CD8-positive, alpha-beta memory T cell (primary cell): ENCODE measurements around the gene ITPR3. TPM values are rescaled to one million over a fixed set of nuclear protein-coding genes. Genes with fewer than 3 reads are reported as not detected.
A peak's percentile ranks its signal among the peaks of the same experiment; 100 is the strongest.

Source experiments
- CTCF ChIA-PET: fragments of 350-600 bp; sonication (Branson Sonifier 250); formaldehyde crosslinking; loops from one replicate; lab custom pipeline; 2021; ENCODE audit warnings: antibody characterized with exemption; lab: Charles Lee
- POLR2A ChIA-PET: fragments of 350-600 bp; sonication (Branson Sonifier 250); formaldehyde crosslinking; loops from one replicate; lab custom pipeline; 2021; ENCODE audit warnings: antibody characterized with exemption; lab: Charles Lee
- DNase-seq, 5 donors: peaks; one replicate each; pipeline versions ENCODE4 v3.0.0 to v3.0.0-alpha.2; 2020 to 2022; ENCODE audit warnings: mixed read lengths in 1 of 5
- H3K27ac ChIP-seq: one replicate; pipeline ENCODE4 v1.7.0; 2013; ENCODE audit warnings: low read depth, mild to moderate bottlenecking, low read length, moderate library complexity
- H3K27me3 ChIP-seq: 2 replicates; pipeline ENCODE4 v1.7.0; 2013; ENCODE audit warnings: low read length, mild to moderate bottlenecking; ENCODE audit not compliant: insufficient read depth, poor library complexity, severe bottlenecking
- H3K36me3 ChIP-seq: 2 replicates; pipeline ENCODE4 v1.7.0; 2013; ENCODE audit warnings: mild to moderate bottlenecking, low read length, moderate library complexity; ENCODE audit not compliant: insufficient read depth
- H3K4me1 ChIP-seq: 2 replicates; pipeline ENCODE4 v1.7.0; 2013; ENCODE audit warnings: mild to moderate bottlenecking, low read length, moderate library complexity; ENCODE audit not compliant: insufficient read depth
- H3K4me3 ChIP-seq: 2 replicates; pipeline ENCODE4 v1.7.0; 2013; ENCODE audit warnings: mild to moderate bottlenecking, low read length
- H3K9me3 ChIP-seq: 2 replicates; pipeline ENCODE4 v1.7.0; 2013; ENCODE audit warnings: mild to moderate bottlenecking, low read length
- H3K27ac Mint-ChIP-seq, 8 donors: one replicate each; pipeline ENCODE4 v1.8.0; 2020 to 2021; ENCODE audit warnings: mixed read lengths in 8 of 8, mild to moderate bottlenecking in 6 of 8, inconsistent platforms in 3 of 8, moderate library complexity in 3 of 8
- H3K27me3 Mint-ChIP-seq, 2 donors: one replicate each; pipeline ENCODE4 v1.8.0; 2020 to 2021; ENCODE audit warnings: mixed read lengths in 2 of 2, mild to moderate bottlenecking in 1 of 2, moderate library complexity in 1 of 2
- H3K36me3 Mint-ChIP-seq, 3 donors: one replicate each; pipeline ENCODE4 v1.8.0; 2020 to 2021; ENCODE audit warnings: mixed read lengths in 3 of 3, inconsistent platforms in 1 of 3, mild to moderate bottlenecking in 1 of 3
- H3K4me1 Mint-ChIP-seq, 3 donors: one replicate each; pipeline ENCODE4 v1.8.0; 2020 to 2021; ENCODE audit warnings: mixed read lengths in 3 of 3, inconsistent platforms in 1 of 3, mild to moderate bottlenecking in 1 of 3
- H3K4me3 Mint-ChIP-seq, 7 donors: one replicate each; pipeline ENCODE4 v1.8.0; 2020 to 2021; ENCODE audit warnings: mixed read lengths in 7 of 7, mild to moderate bottlenecking in 6 of 7, moderate library complexity in 4 of 7, inconsistent platforms in 2 of 7
- H3K9me3 Mint-ChIP-seq, 5 donors: one replicate each; pipeline ENCODE4 v1.8.0; 2020 to 2022; ENCODE audit warnings: mixed read lengths in 5 of 5, mild to moderate bottlenecking in 3 of 5, moderate library complexity in 2 of 5, inconsistent platforms in 1 of 5
- polyA plus RNA-seq: library from polyadenylated mRNA; unstranded; fragments of 300-500 nt; fragmentation: Illumina TruSeq; gene quantifications from one replicate; pipeline ENCODE4 v1.2.3, GENCODE V29; 2021
- total RNA-seq, 2 experiments: library from RNA; stranded (reverse); gene quantifications; one replicate each; pipeline ENCODE4 v1.2.3, GENCODE V29; 2021

Gene ITPR3
- total and polyA plus RNA-seq, 3 experiments from 2014 or later = 7.9 to 43.3 (median 42.0) TPM

DNA sequence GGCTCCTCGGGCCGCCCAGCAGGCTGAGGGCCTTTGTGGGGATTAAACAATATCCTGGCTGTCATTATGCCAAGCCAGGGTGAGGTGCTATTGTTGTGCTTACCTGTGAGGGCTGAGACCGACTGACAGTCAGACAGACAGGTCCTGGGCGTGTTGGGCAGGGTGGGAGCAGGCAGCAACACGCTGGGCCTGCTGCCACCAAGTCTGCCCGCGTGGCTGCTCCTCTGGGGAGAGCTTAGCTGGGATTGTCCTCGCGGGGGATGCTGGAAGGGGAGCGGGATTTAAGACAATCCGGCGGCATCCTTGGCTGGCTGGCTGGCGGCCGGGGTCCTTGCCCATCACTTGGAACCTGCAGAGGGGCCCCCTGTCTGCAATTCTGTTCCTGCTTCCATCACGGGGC lies 20.0 kb downstream of the ITPR3 start:
- H3K36me3 Mint-ChIP-seq = peaks cover 0 to 55% (median 6%) of the 10 kb centered on the region in 3 donors
- DNase-seq = no peak
- peaks cover 45 to 60% (median 60%) of the 10 kb centered on the region in 3 donors for H3K4me1 Mint-ChIP-seq
- H3K36me3 ChIP-seq = no peaks in the 10 kb centered on the region
- no peak overlapping the region for H3K4me3 ChIP-seq
- peaks cover 0 to 1% of the 10 kb centered on the region in 2 donors for H3K27me3 Mint-ChIP-seq
- ChIA-PET CTCF (no interaction called here), POLR2A (no interaction called here)
- no peak overlapping the region for H3K4me3 Mint-ChIP-seq
- H3K9me3 Mint-ChIP-seq = no peaks in the 10 kb centered on the region
- H3K4me1 ChIP-seq = no peaks in the 10 kb centered on the region
- H3K27ac ChIP-seq = no peak overlapping the region
- no peaks in the 10 kb centered on the region for H3K27me3 ChIP-seq
- no peaks in the 10 kb centered on the region for H3K9me3 ChIP-seq
- peak overlapping the region in 3 of 8 donors; percentile 42 to 95 (median 88) for H3K27ac Mint-ChIP-seq

DNA sequence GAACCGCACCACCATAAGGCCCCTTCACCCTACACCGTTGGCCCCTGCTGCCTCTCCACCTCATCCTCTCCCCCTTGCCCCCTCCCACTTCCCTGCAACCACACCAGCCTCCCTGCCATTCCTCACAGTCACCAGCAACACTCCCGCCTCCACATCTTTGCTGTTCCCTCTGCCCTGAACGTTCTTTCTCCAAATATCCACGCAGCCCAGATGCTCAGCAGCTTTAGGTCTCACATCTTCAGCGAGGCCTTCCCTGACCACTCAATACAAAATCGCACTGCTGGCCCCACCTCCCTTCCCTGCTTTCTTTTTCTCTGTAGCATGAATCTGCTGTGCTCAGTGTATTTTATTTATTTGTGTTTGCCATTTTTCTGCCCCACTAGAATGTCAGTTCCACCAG lies 20.5 kb downstream of the ITPR3 start:
- Histone ChIP-seq H3K27me3 (no peaks in the 10 kb centered on the region), H3K36me3 (no peaks in the 10 kb centered on the region), H3K9me3 (no peaks in the 10 kb centered on the region), H3K27ac (no peak overlapping the region), H3K4me1 (no peaks in the 10 kb centered on the region), H3K4me3 (no peak overlapping the region)
- Mint-ChIP-seq H3K27ac (peak overlapping the region in 7 of 8 donors; percentile 61 to 95 (median 88)), H3K27me3 (peaks cover 0 to 1% of the 10 kb centered on the region in 2 donors), H3K36me3 (peaks cover 0 to 56% (median 4%) of the 10 kb centered on the region in 3 donors), H3K4me1 (peaks cover 45 to 59% (median 59%) of the 10 kb centered on the region in 3 donors), H3K9me3 (no peaks in the 10 kb centered on the region), H3K4me3 (no peak overlapping the region)
- ChIA-PET CTCF (no interaction called here), POLR2A (no interaction called here)
- no peak for DNase-seq

DNA sequence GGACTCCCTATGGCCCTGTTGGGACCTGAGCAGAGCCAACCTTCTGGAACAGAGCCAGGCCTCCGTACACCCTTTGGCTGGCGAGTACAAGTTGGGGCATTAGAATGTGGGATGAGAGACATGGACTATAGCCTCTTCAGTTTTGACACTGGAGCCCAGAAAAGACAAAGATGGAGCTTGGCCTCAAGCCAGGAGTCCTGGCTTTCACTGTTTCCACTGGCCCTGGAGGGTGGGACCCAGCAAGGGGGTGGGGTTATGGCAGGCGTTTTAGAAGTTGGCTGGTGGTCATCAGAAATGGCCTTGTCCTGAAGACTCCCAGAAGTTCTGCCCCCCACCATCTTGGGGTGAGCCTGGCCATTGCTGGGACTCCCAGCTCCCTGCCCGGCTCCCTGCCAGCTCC lies 21.8 kb downstream of the ITPR3 start:
- peak overlapping the region in 4 of 8 donors; percentile 77 to 93 (median 89) for H3K27ac Mint-ChIP-seq
- H3K9me3 Mint-ChIP-seq = no peaks in the 10 kb centered on the region
- Histone ChIP-seq H3K27me3 (no peaks in the 10 kb centered on the region), H3K9me3 (no peaks in the 10 kb centered on the region), H3K36me3 (peaks cover 9% of the 10 kb centered on the region), H3K4me1 (no peaks in the 10 kb centered on the region), H3K4me3 (no peak overlapping the region), H3K27ac (no peak overlapping the region)
- H3K36me3 Mint-ChIP-seq = peaks cover 0 to 62% (median 7%) of the 10 kb centered on the region in 3 donors
- peaks cover 44 to 58% (median 57%) of the 10 kb centered on the region in 3 donors for H3K4me1 Mint-ChIP-seq
- ChIA-PET CTCF (no interaction called here), POLR2A (no interaction called here)
- peaks cover 0 to 1% of the 10 kb centered on the region in 2 donors for H3K27me3 Mint-ChIP-seq
- peak overlapping the region in 1 of 7 donors; percentile 61 for H3K4me3 Mint-ChIP-seq
- no peak for DNase-seq

DNA sequence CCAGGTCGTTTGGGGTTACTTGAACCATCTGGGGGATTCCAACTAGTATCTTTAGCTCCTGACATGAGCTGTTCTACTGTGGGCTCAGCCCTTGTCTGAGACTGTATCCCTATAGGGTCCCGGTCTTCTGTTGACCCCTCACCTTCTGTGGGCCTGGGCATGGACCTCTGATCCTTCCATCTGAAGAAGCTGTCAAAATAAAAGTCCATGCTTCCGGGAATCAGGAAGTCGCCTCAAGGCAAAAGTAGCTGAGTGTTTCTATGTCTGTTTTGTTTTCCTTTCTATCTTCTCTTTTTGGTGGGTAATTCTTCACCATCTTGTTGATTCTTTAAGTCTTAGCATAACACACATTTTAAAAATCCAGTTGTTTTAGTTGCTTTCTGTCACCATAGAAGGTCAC lies 30.3 kb downstream of the ITPR3 start:
- no peaks in the 10 kb centered on the region for H3K9me3 ChIP-seq
- no peaks in the 10 kb centered on the region for H3K9me3 Mint-ChIP-seq
- H3K27ac ChIP-seq = no peak overlapping the region
- H3K4me3 Mint-ChIP-seq = no peak overlapping the region
- no peaks in the 10 kb centered on the region for H3K27me3 ChIP-seq
- H3K27ac Mint-ChIP-seq = peak overlapping the region in 2 of 8 donors; percentile 50 to 52
- no peaks in the 10 kb centered on the region for H3K27me3 Mint-ChIP-seq
- ChIA-PET POLR2A (interaction anchor here (0.7 kb wide), 1 partner anchor 10 kb away, joined by 9 read pairs; no protein-coding TSS in a partner anchor), CTCF (interaction anchor here (0.9 to 1.0 kb wide), 2 partner anchors 19 to 65 kb away, joined by 3 read pairs; no protein-coding TSS in a partner anchor)
- peaks cover 19% of the 10 kb centered on the region for H3K36me3 ChIP-seq
- H3K4me1 ChIP-seq = no peaks in the 10 kb centered on the region
- DNase-seq = no peak
- peaks cover 10 to 21% (median 20%) of the 10 kb centered on the region in 3 donors for H3K4me1 Mint-ChIP-seq
- no peak overlapping the region for H3K4me3 ChIP-seq
- peaks cover 0 to 60% (median 4%) of the 10 kb centered on the region in 3 donors for H3K36me3 Mint-ChIP-seq

DNA sequence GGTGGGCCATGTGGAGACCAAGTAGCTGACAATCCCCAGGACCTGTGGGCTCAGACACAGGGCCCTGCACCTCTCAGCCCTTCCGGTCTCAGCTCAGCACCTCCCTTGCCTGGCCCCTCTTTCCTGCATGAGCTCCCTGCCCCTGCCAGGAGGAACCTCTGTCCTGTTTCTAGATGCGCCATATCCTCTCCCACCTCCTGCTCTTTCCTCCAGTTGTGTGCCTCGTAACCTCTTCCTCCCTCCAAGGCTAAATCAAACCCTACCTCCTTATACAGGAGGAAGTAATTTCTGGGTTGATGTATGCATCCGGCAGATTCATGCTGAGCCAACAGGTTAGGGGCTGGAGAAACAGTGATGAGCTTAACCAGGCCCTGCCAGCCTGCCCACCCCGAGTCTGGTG lies 30.9 kb downstream of the ITPR3 start:
- no peak overlapping the region for H3K4me3 ChIP-seq
- no peaks in the 10 kb centered on the region for H3K9me3 ChIP-seq
- Mint-ChIP-seq H3K36me3 (peaks cover 0 to 62% (median 4%) of the 10 kb centered on the region in 3 donors), H3K27me3 (no peaks in the 10 kb centered on the region), H3K4me1 (peaks cover 8 to 19% (median 19%) of the 10 kb centered on the region in 3 donors), H3K9me3 (no peaks in the 10 kb centered on the region), H3K27ac (peak overlapping the region in 2 of 8 donors; percentile 14 to 80), H3K4me3 (no peak overlapping the region)
- H3K36me3 ChIP-seq = peaks cover 19% of the 10 kb centered on the region
- ChIA-PET CTCF (interaction anchor here (0.9 to 1.0 kb wide), 2 partner anchors 20 to 66 kb away, joined by 3 read pairs; no protein-coding TSS in a partner anchor), POLR2A (no interaction called here)
- DNase-seq = no peak
- H3K27me3 ChIP-seq = no peaks in the 10 kb centered on the region
- no peaks in the 10 kb centered on the region for H3K4me1 ChIP-seq
- no peak overlapping the region for H3K27ac ChIP-seq

DNA sequence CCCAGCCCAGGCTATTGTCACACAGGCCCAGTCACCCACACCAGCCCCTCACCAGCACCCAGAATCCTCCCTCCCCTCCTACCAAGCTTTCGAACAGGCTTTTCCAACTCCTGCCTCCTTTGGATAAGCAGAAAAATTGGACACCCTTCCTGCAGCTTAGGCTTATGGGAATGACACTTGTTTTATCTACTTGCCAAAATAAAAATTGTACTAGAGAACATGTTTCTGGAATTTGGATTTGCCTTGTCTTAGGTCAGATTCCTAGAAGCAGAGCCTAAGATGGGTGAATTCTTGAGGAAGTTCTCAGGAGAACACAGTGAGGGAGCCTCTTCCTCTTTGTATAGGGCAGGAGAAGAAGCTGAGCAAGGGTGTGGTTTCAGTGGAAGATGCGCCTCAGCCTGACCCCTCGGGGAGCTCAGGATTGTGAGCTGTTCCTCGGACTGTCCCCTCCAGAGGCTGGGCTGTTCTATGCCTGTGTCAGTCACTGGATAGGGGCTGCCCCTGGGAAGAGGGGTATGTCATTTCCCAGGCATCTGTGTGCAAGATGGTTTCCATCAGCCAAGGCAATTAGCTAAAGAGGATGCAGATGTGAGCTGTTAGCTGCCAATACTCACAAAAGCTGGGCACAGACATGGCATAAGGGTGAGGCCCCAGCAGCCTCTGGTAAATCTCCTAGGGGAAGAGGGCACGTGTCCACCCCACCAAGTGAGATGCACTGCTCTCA lies 33.9 kb downstream of the ITPR3 start:
- CTCF ChIA-PET = interaction anchor here (1.1 kb wide), 1 partner anchor 69 kb away, joined by 3 read pairs; no protein-coding TSS in a partner anchor
- POLR2A ChIA-PET = interaction anchor here (2.0 kb wide), 1 partner anchor 9 kb away, joined by 5 read pairs; no protein-coding TSS in a partner anchor
- DNase-seq = no peak
- Histone ChIP-seq H3K4me1 (no peaks in the 10 kb centered on the region), H3K9me3 (no peaks in the 10 kb centered on the region), H3K27ac (no peak overlapping the region), H3K4me3 (no peak overlapping the region), H3K36me3 (peaks cover 10% of the 10 kb centered on the region), H3K27me3 (no peaks in the 10 kb centered on the region)
- Mint-ChIP-seq H3K27ac (peak overlapping the region in 6 of 8 donors; percentile 30 to 76 (median 60)), H3K27me3 (no peaks in the 10 kb centered on the region), H3K36me3 (peaks cover 0 to 70% (median 1%) of the 10 kb centered on the region in 3 donors), H3K9me3 (no peaks in the 10 kb centered on the region), H3K4me3 (no peak overlapping the region), H3K4me1 (peaks cover 2 to 7% (median 4%) of the 10 kb centered on the region in 3 donors)

DNA sequence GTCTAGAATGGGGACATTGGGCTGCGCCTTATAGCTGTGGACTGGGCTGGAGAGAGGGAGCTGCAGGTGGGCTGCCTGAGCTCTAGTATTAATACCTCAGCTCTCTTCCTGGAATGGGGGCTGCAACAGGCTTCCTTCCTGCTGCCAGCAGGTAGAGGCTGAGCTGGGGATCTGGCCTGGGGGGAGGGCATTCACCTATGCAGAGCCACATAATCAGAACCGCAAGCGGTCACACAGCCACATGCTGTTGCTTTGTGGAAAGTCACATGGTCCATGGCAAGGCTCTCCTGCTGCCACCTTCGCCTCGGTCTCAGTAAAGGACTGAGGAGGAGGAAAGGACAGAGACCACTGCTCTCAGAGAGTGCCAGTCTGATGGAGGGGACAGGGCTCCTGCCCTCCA lies 35.7 kb downstream of the ITPR3 start:
- H3K27me3 ChIP-seq = no peaks in the 10 kb centered on the region
- peaks cover 4% of the 10 kb centered on the region for H3K36me3 ChIP-seq
- no peak overlapping the region for H3K4me3 ChIP-seq
- H3K9me3 ChIP-seq = no peaks in the 10 kb centered on the region
- POLR2A ChIA-PET = interaction anchor here (0.6 kb wide), 1 partner anchor 104 kb away, joined by 4 read pairs; no protein-coding TSS in a partner anchor
- Mint-ChIP-seq H3K4me1 (peaks cover 0 to 3% (median 0%) of the 10 kb centered on the region in 3 donors), H3K4me3 (no peak overlapping the region), H3K27ac (peak overlapping the region in 3 of 8 donors; percentile 50 to 72 (median 66)), H3K27me3 (no peaks in the 10 kb centered on the region), H3K36me3 (peaks cover 0 to 74% (median 4%) of the 10 kb centered on the region in 3 donors), H3K9me3 (no peaks in the 10 kb centered on the region)
- no peak overlapping the region for H3K27ac ChIP-seq
- no peak for DNase-seq
- CTCF ChIA-PET = no interaction called here
- H3K4me1 ChIP-seq = no peaks in the 10 kb centered on the region
